HG02623 (cell line): ENCODE measurements around the gene MYLK.
"Not testable (repeated sequence)": the region's sequence is repeated elsewhere in the genome, so short reads cannot be mapped to it uniquely, and the experiment has no call there.

ENCODE experiments used
- ATAC-seq: cut with Tn5 transposase; IDR thresholded peaks from one replicate; pipeline ENCODE4 v1.9.1; 2021; ENCODE audit warnings: moderate library complexity; ENCODE audit not compliant: unreplicated experiment

The MYLK gene

DNA sequence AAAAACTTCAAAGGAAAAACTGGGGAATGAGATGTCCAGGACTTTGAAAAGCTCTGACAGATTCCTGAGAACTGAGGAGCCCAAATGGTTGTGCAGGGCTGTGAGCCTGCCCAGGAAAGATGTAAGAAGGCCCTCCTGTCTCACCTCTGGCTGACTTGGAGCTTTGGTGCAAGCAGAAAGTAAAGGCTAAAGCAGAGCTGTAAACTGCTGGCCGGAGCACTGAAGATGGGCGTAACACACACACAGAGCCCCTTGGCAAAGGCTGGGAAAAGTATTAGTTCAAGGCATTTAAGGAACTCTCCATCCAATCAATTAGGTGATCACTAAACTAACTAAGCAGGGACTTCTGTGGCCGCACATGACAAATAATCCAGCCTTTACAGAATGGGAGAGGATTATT lies 155.1 kb downstream of the MYLK start:
- ATAC-seq = no peak

DNA sequence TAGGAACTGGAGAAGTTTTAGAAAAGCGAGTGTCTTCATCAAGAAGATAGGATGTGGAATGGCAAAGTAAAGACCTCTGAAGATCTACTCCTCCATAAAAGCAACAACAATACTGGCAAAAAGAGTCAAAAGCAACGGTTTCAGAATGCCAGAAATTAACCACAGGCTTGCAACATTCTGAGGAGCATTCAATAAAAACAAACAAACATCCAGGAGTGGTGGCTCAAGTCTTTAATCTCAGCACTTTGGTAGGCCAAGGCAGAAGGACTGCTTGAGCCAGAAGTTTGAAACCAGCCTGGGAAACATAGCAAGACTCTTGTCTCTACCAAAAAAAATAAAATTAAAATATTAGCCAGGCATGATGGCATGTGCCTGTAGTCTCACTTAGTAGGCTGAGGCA lies 156.1 kb downstream of the MYLK start:
- no peak for ATAC-seq

DNA sequence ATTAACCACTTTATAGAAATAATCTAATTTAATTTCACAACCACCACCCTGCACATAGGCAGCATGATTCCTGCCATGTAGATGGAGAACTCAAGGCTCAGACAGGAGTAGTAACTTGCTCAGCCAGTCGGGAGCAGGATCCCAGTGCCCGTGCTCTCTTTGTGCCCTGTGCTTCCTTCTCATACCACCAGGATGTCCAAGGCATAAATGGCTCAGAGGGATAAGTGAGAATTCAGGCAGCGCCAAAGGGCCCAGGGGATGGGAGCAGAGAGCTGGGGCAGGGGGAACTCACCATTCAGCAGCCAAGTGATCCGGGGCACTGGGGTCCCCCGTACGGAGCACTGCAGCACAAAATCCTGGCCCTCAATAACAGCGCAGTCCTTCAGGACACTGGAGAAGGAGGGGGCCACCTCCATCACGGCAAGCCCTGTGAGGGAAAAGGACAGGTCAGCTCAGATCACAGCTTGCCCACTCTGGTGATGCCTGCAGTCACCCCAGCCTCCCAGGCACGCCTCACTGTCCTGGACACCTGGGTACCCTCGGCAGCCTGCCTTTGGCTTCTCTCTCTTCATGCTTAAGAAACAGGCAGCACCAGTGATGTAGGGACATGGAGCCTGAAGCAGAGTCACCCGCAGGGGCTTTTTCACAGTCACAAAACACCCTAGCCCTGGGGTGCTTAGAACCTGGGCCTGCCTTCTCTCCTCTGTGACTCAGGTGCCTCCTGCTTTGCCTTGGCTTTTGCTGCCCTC lies 158.3 kb downstream of the MYLK start:
- no peak for ATAC-seq

DNA sequence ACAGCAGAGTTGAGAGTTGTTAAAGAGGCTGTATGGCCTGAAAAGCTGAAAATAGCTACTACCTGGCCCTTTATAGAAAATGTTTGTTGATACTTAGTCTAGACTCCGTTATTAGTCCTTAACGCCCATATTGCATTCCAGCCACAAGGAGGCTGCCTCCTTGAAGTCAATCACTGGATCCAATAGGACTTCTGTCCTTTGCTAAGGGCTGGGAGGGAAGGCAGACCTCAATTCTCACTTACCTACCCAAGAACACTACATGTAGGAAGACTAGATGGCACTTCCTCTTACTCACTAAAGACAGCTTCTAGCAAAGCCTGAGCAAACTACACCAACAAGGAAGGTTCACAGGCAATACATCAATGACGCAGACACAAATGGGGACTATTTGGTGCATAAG lies 159.8 kb downstream of the MYLK start:
- ATAC-seq = no peak

DNA sequence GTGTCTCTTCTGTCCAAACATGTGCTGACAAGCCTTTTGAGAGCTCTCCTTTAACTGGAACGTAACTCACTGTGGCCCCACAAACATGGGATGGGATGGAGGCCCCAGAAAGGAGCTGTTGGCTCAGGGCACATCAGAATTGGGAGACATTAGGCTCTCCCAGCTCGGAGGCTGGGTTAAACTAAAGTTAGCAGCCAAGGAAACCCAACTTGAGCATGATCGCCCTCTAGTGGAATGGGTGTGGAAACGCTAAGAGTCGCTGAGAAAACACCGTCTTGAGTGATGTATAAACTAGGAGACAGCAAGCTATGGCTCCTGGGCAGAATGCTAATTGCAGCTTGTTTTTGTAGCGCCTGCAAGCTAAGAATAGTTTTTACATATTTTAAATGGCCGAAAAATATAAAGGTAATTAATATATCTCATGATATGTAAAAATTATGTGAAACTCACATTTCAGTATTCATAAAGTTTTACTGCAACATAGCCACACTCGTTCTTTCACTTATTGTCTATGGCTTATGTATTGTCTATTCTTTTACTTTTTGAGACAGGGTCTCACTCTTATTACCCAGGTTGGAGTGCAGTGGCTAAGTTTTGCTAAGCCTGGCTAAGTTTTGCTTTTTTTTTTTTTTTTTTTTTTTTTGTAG lies 160.5 kb downstream of the MYLK start:
- no peak for ATAC-seq

DNA sequence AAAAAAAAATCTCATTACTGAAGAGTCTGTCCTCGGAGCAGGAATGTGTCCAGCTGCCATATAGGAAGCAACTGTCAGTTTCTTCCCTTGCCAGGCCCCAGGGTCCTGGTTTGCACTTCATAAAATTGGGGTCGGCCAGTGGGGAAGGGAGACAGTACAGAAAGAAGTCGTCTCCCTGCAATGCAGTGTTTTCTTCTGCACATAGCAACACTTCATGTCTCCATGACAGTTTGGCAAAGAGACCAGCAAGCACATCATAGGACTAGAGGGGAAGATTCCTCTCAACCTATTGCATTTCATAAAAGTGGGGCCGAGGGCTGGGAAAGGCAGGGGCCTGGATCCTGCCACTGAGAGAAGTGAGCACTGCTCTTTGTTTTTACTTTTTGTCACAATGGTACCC lies 161.1 kb downstream of the MYLK start:
- ATAC-seq = no peak

DNA sequence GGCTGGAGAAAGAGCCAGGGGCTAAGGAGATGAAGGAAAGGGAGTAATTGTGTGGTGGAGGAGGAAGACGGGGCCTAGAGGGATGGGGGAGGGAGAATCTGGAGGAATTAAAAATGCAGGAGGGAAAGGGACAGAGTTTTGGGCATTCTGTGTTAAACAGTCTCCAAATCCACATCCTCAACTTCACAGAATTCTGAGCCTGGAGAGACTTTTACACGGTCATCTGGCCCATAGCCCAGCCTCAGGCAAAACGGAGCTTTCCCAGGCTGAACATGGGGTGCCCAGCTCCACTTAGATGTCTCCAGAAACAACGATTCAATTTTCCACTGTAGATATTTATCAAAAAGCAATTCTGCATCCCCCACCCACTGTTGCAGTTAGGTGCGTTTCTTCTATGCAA lies 161.7 kb downstream of the MYLK start:
- ATAC-seq = no peak

DNA sequence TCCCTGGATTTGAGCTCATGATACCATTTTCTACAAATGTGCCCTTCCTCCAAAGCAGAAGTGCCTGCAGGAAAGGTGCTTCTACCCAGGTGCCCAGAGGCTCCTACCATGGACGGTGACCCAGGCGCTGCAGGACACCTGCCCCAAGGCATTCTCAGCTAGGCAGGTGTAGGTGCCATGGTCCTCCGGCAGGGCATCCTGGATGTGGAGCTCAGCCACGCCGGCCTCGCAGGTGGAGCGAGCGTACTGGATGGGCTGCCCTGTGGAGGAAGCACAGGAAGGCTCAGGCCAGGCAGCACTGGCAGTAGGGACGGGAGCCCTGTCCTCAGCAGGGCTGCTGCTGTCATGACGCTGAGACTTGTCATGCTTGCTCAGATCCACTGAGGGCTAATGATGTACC lies 162.1 kb downstream of the MYLK start:
- no peak for ATAC-seq

DNA sequence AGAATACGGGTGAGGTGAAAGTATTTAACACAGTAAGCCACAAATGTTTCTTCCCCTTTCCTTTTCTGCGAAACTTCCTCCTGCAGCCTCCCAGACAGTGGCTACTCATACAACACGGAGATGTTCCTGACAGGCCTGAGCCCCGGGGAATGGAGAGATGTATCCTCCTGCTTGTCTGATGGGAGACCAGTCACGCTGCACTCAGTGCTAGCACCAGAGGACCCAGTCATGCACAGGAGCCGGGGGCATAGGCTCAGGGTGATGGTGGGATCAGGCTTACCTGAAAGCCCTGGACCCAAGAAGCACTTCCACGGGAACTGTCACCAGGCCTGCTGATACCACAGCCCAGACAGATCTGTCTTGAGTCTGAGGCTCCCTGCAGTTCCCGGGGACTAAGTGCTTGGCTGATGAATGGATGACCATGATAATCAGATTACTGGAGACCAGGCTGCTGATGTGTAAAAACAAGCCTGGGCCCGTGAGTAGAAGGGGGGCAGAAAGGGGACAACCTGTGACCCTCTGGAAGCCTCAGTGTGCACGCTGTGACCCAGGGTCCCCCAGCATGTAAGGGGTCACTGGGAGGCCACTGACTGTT lies 162.9 kb downstream of the MYLK start:
- ATAC-seq = not testable (repeated sequence)

DNA sequence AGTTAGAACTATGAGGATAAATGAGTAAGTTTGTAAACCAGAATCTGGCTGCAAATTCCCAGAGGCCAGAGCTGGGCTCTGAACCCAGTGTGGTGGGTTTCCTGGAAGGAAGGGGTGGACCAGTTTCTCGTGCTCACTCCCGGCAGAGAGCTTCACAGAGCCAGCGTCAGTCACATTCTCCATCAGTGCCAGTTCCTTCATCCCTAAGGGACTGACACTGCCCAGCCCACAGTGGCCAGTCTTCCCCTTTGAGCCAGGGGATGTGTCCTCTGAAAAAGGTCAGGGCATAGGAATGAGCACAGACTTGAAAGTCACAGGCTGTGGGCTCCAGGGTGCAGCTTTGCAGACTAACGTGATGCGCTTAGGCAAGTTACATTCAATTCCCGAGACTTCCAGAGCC lies 163.5 kb downstream of the MYLK start:
- ATAC-seq = no peak

DNA sequence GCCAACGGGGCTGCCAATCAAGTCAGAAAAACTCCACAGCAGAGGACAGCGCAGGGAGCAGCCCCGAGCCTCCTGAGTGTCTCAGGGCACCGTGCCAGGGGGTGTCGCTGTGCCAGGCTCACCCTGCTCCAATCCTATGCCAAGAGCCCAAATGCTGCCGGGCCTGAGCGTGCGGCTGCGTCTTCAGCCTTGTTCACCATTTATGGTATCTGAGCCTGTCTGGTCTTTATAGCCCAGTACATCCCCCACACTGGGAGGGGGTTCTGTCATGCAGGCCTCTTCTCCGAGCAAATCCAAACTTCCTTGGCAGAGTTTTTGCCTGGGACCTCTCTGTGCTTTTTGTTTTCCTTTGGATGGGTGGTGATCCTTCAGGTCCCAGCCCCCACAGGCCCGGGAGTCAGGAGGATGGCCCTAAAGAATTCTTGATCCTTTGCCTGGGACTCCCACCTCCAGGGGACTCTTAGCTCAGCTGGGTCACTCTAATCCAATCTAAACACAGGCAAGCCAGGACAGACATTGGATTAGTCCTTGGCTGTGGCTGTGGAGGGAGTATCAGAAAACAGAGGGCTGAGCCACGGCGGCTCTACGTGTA lies 164.2 kb downstream of the MYLK start:
- no peak for ATAC-seq

DNA sequence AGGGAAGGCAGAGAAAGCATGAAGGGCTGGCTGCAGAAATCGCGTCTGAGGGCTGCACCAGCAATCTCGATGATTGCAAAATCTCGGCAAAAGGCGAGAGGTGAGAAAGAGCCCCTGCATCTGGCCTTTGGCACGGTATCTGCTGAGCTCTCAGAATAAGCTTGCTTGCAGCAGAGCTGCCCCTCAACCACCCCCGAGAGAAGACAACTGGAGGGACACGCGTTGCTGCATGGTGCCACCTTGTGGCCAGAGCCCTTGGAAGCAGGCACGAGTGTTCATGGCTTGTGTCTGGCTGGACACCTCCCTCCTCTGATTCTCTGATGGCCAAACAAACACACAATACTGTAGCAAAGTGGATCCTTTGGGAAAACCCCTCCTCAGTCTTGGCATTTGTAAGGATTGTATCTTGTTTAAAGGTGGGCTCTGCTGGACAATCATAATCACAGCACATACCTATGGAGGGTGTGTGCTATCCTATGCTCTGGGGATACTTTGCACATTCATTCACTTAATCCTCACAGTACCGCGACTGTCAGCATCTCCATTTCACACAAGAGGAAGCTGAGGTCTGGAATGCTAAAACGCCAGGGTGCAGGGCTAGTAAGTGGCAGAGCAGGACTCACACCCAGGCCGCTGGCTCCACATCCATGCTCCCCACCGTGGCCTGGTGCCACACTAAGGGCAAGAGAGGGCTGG lies 164.9 kb downstream of the MYLK start:
- not testable (repeated sequence) for ATAC-seq

DNA sequence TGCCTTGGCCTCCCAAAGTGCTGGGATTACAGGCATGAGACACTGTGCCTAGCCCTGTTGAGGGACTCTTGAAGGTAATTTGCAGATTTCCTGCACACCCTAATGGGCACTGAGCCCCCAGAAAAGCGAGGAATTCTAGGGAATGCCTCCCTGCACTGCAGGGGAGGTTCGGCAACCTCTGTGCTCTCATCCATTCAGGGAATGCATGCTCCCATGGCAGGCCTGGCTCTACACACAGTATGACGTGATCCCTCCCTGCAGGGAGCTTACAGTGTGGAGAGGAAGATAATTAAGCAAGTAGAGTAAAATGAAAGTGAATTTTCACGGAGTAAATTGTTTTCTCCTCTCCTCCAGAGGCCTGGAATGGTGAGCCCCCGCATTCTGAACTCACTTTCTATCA lies 166.0 kb downstream of the MYLK start:
- no peak for ATAC-seq

DNA sequence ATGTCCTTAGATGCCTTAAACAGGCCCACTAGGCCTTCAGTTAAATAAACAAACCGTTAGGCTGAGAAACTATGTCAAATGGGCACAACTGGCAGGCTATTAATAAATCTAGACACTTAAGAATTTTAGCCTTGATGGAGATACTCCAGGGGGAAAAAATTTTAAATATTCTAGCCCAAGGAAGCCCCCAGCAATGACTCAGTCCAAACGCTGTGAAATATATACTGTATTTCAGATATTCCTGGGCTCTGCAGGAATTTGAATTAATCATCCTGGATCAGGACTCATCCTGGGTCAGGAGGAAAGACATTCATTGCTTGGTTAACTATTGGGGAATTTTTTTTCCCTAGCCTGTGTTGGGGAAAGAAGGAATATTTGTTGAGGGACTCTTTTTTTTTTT lies 166.7 kb downstream of the MYLK start:
- not testable (repeated sequence) for ATAC-seq

DNA sequence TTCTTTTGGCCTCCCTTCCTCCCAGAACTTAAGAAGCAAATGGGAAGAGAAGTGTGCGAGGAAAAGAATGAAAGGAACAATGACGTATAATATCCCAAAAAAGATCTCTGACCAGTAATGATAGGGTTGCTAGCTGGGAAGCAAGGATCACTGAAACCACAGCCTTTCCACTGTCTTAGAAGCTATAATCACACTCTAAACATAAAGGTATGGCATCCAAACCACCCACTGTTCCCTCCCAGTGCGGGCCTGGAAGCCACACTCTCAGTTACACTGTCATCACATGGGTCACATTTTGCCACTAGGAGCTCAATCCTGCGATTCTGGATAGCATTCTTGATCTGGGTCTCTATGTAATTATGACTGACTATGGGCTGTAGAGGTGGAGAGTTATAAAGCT lies 167.7 kb downstream of the MYLK start:
- no peak for ATAC-seq

DNA sequence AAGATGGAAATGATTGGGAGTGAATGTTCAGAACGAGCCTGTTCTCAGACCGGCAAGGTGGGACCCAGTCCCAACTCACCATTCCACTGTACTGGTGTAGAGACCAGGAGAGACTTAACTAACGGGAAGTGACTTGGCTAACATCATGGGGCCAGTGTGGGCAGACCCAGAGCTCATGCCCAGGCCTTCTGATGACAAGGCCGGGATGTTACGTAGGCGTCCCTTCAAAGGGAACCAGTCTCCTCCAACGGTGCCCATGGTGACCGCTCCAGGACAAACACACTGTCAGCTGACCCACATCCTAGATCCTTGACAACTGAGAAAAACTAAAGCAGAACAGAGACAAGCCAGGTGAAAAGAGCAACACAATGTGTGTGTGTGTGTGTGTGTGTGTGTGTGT lies 170.9 kb downstream of the MYLK start:
- ATAC-seq = no peak

DNA sequence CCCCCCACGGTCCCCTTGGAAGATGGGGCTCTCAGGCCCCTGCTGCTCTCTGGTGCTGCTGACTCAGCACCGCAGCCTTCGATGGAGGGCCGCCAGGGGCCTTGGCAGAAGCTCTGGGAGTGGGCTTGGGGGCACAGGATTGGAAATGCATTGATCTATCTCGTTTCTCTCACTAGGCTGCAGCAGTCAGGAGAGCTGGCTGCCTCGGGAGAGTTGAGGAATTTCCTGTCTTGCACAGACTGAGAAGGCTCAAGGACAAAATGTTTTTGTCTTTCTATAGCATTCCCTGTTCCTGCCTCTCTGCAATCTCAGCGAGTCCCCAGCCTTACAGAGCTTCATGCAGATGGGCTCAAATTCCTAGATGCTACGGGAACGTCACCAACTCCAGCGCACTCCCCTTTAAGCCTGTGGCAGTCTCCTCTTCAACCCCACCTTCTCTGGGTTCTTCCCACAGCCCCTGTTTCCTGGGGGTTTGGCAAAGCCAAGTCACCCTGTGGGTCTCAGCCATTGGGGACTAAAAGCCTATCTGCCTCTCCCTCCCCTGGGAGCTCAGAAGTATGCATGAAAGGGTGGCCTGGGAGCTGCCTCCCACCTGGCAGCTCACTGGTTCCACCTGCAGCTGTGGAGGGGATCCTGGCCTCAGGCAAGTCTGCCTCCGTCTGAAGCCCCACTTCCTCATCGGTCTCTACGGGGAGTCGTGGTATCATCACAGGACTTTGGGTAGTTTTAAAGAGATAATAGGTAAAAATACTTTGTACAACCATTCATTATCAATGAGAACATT lies 171.9 kb downstream of the MYLK start:
- no peak for ATAC-seq

DNA sequence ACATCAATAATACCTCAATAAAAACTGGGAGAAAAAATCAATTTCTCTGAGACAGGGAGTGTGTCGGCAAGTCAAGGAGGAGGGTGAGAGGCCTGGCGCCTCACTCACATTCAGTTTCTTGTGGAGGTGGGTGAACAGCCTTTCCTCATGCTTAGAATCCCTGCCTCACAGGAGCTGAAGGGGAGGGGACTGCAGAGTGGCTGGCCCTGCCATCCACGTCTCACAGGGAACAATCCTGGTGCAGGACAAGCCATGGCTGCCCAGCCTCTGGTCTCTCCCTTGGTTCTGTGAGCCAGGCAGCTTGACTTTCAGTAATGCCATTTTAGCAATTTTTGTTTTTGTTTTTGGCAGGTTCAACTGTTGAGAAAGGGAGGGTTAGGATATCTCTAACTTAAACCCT lies 172.8 kb downstream of the MYLK start:
- no peak for ATAC-seq

DNA sequence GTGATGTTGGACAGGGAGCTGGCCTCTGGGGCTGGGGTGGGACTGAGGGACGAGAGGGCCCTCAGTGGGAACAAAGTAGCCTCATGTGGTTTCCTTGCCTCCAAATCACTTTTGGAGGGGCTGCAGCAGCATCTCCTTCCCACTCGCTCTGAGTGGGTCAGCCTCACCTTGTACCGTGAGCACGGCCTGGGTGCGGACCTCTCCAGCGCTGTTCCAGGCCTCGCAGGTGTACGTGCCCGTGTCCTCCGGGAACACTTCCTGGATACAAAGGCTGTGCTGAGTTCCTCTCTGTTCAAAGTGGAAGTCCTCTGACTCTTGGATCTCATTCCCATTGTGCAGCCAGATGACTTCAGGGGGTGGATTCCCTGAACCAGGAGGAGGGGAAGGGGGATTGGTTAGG lies 175.6 kb downstream of the MYLK start:
- no peak for ATAC-seq

DNA sequence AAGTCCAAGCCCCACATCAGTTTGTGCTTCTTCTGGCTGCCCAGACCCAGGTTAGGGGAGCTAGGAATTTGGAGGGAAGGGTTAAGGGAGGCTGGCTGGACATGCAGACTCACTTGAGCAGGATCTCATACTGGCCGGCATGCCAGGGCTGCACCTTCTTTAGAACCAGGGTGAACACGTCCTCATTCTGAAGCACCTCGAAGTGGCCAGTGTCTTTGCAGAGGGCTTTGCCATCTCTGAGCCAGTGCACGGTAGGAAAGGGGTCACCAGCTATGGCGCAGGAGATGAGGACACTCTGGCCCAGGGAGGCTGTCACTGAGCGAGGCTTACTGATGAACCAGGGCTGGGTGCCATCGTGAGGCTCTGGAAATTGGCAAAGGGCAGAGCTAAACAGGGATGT lies 176.5 kb downstream of the MYLK start:
- ATAC-seq = not testable (repeated sequence)

DNA sequence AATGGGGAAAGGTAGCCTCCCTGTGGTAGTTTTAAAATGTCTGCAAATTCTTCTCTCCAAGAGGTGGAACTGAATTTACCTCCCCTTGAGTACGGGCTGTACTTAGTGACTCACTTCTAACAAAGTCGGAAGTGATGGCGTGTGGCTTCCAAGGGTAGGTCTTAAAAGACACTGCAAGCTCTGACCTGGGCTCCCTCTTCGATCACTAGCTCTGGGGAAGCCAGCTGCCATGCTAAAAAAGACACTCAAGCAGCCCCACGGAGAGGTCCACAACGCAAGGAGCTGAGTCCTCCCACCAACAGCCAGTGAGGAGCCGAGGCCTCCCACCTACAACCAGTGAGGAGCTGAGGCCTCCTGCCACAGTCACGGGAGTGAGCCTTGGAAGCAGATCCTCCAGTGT lies 177.3 kb downstream of the MYLK start:
- ATAC-seq = no peak
